Hepatocyte (in vitro differentiated cells): ENCODE data around the gene SYNJ1.
"Not testable (repeated sequence)": the region's sequence is repeated elsewhere in the genome, so short reads cannot be mapped to it uniquely, and the experiment has no call there.

Experiments
- EZH2 ChIP-seq: fragments of 200-600 bp; sonication (generic); IDR thresholded peaks from 2 replicates; pipeline ENCODE4 v1.6.1; 2016; ENCODE audit warnings: antibody characterized with exemption, mild to moderate bottlenecking, borderline replicate concordance
- EZH2phosphoT487 ChIP-seq: fragments of 200-600 bp; sonication (generic); IDR thresholded peaks from one replicate; pipeline ENCODE4 v1.6.1; 2018; ENCODE audit warnings: antibody characterized with exemption, mild to moderate bottlenecking, low read depth, moderate library complexity; ENCODE audit not compliant: unreplicated experiment, severe bottlenecking
- TF ChIP-seq, protein P1 (sequence below): fragments of 200-600 bp; sonication (generic); IDR thresholded peaks from 2 replicates; pipeline ENCODE4 v1.5.1; 2016; ENCODE audit warnings: antibody characterized with exemption, mild to moderate bottlenecking; ENCODE audit not compliant: poor library complexity

DNA sequence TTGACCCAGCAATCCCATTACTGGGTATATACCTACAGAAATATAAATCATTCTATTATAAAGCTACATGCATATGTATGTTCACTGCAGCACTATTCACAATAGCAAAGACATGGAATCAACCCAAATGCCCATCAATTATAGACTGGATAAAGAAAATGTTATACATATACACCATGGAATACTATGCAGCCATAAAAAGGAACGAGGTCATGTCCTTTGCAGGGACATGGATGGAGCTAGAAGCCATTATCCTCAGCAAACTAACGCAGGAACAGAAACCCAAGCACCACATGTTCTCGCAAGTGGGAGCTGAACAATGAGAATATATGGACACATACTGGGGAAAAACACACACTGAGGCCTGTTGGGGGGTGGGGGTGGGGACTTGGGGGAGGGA is 18.9 kb upstream of the SYNJ1 start:
- TF ChIP-seq, protein P1, sequence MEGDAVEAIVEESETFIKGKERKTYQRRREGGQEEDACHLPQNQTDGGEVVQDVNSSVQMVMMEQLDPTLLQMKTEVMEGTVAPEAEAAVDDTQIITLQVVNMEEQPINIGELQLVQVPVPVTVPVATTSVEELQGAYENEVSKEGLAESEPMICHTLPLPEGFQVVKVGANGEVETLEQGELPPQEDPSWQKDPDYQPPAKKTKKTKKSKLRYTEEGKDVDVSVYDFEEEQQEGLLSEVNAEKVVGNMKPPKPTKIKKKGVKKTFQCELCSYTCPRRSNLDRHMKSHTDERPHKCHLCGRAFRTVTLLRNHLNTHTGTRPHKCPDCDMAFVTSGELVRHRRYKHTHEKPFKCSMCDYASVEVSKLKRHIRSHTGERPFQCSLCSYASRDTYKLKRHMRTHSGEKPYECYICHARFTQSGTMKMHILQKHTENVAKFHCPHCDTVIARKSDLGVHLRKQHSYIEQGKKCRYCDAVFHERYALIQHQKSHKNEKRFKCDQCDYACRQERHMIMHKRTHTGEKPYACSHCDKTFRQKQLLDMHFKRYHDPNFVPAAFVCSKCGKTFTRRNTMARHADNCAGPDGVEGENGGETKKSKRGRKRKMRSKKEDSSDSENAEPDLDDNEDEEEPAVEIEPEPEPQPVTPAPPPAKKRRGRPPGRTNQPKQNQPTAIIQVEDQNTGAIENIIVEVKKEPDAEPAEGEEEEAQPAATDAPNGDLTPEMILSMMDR = not testable (repeated sequence)
- not testable (repeated sequence) for TF ChIP-seq EZH2phosphoT487, EZH2
